ENCODE measurements around the gene TBC1D21. TPM values are rescaled to one million over a fixed set of nuclear protein-coding genes. Genes with fewer than 3 reads are reported as not detected.

TBC1D21 gene
- total RNA-seq, 1 experiment from 2014 or later = not detected

GRCh38 chr15:73918784-73919183 lies 45.4 kb downstream of the TBC1D21 start:
- Histone ChIP-seq H2AK5ac (ENCODE audit: insufficient read length, low read length) (no peak overlapping the region), H3K9me3 (ENCODE audit: control insufficient read depth, low read depth, low read length) (no peaks in the 10 kb centered on the region), H2BK15ac (ENCODE audit: low read depth, low read length) (no peak overlapping the region), H3K14ac (ENCODE audit: insufficient read depth, low read length) (no peak overlapping the region), H4K91ac (ENCODE audit: insufficient read length, low read depth, low read length) (no peak overlapping the region), H3K79me2 (ENCODE audit: insufficient read depth, low read length) (no peaks in the 10 kb centered on the region), H3K23me2 (ENCODE audit: insufficient read length, low read depth, low read length, poor library complexity, severe bottlenecking) (peaks cover 3% of the 10 kb centered on the region), H3T11ph (ENCODE audit: low read length) (no peak overlapping the region), H2AFZ (ENCODE audit: low read length) (no peak overlapping the region), H4K8ac (replicated peaks; ENCODE audit: insufficient read length, low read depth, low read length) (no peak overlapping the region), H2BK20ac (ENCODE audit: low read depth, low read length, poor library complexity, severe bottlenecking) (no peak overlapping the region), H3K4ac (ENCODE audit: low read depth, low read length) (no peak overlapping the region), H3K18ac (ENCODE audit: insufficient read length, low read depth, low read length) (no peak overlapping the region), H2BK5ac (ENCODE audit: insufficient read length, low read length) (no peak overlapping the region), H3K27ac (ENCODE audit: insufficient read length, low read depth, low read length) (no peak overlapping the region), H3K4me2 (ENCODE audit: insufficient read depth, insufficient read length, low read length) (no peak overlapping the region), H4K5ac (ENCODE audit: insufficient read length, low read depth, low read length) (no peak overlapping the region), H4K20me1 (ENCODE audit: control insufficient read depth, insufficient read depth, insufficient read length) (no peaks in the 10 kb centered on the region), H3K4me1 (ENCODE audit: insufficient read depth, low read length) (peaks cover 14% of the 10 kb centered on the region; the same call in 1 of the 2 replicates), H3K23ac (ENCODE audit: insufficient read length, low read depth, low read length) (no peak overlapping the region), H3K27me3 (ENCODE audit: insufficient read depth, low read length) (no peaks in the 10 kb centered on the region), H2BK12ac (ENCODE audit: insufficient read length, low read depth, low read length) (no peak overlapping the region), H3K79me1 (ENCODE audit: insufficient read depth, low read depth, low read length, poor library complexity, severe bottlenecking) (no peaks in the 10 kb centered on the region), H3K9ac (ENCODE audit: extremely low read depth, insufficient read length, low read length) (no peak overlapping the region), H3K56ac (ENCODE audit: insufficient read length, low read depth, low read length) (no peak overlapping the region), H2BK120ac (ENCODE audit: low read depth, low read length, poor library complexity, severe bottlenecking) (no peak overlapping the region)
- peaks cover 3% of the 10 kb centered on the region; the same call in 1 of the 2 replicates for H3K27me3 Mint-ChIP-seq (ENCODE audit: low read depth)
- no CpG with 5 or more reads among the region's 3 CpGs for WGBS (ENCODE audit: extremely low coverage, insufficient read length, low lambda C conversion rate)
- no peak for TF ChIP-seq CTCF (conservative IDR thresholded peaks at IDR 0.05)
- peaks cover 8 to 16% of the 10 kb centered on the region in 2 experiments; a peak in 4 of 5 replicates for H3K9me3 Mint-ChIP-seq
- H3K36me3 Mint-ChIP-seq (ENCODE audit: insufficient read depth in 1 of 3, low read depth in 3 of 3) = peaks cover 22 to 29% (median 25%) of the 10 kb centered on the region in 3 experiments
- no peak for DNase-seq
- no peak overlapping the region; a peak in 1 of 7 replicates for H3K27ac Mint-ChIP-seq
- peaks cover 22 to 29% of the 10 kb centered on the region in 2 experiments for H3K4me1 Mint-ChIP-seq
- H3K4me3 Mint-ChIP-seq = no peak overlapping the region

Measured in H9 (cell line).